ENCODE results near the gene FUT6. TPM values are rescaled to one million over a fixed set of nuclear protein-coding genes. Genes with fewer than 3 reads are reported as not detected.
"Not testable (repeated sequence)": the region's sequence is repeated elsewhere in the genome, so short reads cannot be mapped to it uniquely, and the experiment has no call there.

Gene FUT6, protein sequence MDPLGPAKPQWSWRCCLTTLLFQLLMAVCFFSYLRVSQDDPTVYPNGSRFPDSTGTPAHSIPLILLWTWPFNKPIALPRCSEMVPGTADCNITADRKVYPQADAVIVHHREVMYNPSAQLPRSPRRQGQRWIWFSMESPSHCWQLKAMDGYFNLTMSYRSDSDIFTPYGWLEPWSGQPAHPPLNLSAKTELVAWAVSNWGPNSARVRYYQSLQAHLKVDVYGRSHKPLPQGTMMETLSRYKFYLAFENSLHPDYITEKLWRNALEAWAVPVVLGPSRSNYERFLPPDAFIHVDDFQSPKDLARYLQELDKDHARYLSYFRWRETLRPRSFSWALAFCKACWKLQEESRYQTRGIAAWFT
- total RNA-seq, result not detected in 2 replicates

DNA sequence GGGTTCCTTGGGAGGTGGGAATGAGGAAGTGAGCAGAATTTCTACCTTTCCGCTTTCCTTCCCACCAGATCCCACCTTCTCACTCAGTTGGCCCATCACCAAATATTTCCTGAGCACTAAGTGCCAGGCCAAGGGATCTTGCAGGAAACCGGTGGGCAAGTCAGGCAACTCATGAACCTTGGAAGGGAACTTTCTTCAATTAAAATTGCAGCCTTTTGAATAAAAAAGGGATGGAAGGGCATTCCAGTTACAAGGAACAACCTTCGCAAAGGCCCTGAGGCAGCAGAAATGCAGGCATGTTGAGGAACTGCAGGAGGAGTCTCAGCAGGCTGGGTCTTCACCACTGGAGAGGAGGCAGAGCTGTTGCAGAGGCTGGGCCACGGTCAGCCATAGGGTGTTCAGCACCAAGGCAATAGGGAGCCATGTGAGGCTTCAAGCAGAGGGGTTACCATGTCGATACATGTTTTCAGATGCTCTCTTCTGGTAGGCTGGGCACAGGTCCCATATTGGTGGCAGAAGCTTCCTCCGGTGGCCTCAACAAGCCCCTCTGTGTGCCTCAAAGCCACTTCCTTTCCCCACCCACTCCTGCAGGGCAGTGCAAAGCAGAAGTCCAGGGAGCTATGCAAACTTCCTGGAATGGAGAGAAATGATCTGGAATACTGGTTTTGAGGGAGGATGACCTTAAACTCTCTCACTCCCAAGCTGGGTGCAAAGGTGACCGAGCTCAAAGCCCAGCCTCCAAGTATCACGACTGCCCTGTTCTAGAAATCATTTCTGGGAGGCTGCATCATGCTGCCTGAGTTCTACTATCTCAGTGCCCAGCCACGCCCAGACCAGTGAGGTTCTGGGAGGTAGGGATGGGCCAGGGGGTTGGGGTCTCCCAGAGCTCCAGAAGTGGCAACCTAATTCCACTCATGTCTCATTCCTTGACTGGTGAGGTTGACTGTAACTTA lies at the start of gene FUT6:
TSS of gene FUT6 (minus strand) at position 638 of the 953 bp plus-strand sequence. CDS start 7,135 bp downstream, outside the sequence.
- Mint-ChIP-seq H3K27me3 (ENCODE audit: insufficient read depth) (peaks cover 2% of the 10 kb centered on the region), H3K4me1 (ENCODE audit: low read depth) (peaks cover 7% of the 10 kb centered on the region), H3K4me3 (no peak within 1 kb of the TSS), H3K36me3 (ENCODE audit: low read depth) (no peaks in the 10 kb centered on the region), H3K9me3 (no peaks in the 10 kb centered on the region), H3K27ac (no peak within 1 kb of the TSS)
- no peak for DNase-seq (ENCODE audit: low spot score)
- intact Hi-C loops (cut with micrococcal nuclease), result no loop called here

DNA sequence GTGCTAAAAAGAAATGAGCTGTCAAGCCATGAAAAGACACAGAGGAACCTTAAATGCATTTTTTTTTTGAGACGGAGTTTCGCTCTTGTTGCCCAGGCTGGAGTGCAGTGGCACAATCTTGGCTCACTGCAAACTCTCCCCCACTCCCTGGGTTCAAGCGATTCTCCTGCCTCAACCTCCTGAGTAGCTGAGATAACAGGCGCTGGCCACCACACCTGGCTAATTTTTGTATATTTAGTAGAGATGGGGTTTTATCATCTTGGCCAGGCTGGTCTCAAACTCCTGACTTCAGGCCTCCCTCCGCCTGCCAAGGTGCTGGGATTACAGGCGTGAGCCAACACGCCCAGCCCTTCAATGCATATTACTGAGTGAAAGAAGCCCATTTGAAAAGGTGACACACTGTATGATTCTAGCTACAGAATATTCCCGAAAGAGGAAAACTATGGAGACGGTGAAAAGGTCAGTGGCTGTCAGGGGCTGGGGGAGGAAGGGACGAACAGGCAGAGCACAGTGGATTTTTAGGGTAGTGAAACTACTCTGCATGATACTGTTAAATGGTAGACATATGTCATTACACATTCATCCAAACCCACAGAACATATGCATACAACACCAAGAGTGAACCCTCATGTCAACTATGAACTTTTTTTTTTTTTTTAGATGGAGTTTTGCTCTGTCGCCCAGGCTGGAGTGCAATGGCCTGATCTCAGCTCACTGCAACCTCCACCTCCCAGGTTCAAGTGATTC lies 44.7 kb upstream of the FUT6 start:
- H3K27me3 Mint-ChIP-seq (ENCODE audit: insufficient read depth); H3K9me3 Mint-ChIP-seq; H3K27ac Mint-ChIP-seq; DNase-seq (ENCODE audit: low spot score); H3K4me3 Mint-ChIP-seq; intact Hi-C loops (cut with micrococcal nuclease); H3K4me1 Mint-ChIP-seq (ENCODE audit: low read depth); H3K36me3 Mint-ChIP-seq (ENCODE audit: low read depth): not testable (repeated sequence)

DNA sequence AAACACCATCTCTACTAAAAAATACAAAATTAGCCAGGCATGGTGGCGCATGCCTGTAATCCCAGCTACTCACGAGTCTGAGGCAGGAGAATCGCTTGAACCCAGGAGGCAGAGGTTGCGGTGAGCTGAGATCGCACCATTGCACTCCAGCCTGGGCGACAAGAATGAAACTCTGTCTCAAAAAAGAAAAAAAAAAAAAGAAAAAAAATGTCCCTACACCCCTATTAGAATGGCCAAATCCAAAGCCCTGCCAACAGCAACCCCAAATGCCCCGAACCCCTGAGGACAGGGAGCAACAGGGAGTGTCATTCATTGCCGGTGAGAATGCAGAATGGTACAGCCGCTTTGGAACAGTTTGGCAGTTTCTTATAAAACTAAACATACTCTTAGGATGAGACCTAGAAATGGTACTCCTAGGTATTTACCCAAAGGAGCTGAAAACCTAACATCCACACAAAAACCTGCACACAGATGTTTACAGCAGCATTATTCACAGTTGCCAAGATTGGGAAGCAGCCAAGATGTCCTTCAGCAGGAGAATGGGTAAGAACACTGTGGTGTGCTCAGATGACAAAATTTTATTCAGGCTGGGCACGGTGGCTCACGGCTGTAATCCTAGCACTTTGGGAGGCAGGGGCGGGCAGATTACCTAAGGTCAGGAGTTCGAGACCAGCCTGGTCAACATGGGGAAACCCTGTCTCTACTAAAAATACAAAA lies 43.8 kb upstream of the FUT6 start:
- H3K27ac Mint-ChIP-seq; H3K4me1 Mint-ChIP-seq (ENCODE audit: low read depth); intact Hi-C loops (cut with micrococcal nuclease); H3K27me3 Mint-ChIP-seq (ENCODE audit: insufficient read depth); H3K9me3 Mint-ChIP-seq; H3K4me3 Mint-ChIP-seq; H3K36me3 Mint-ChIP-seq (ENCODE audit: low read depth); DNase-seq (ENCODE audit: low spot score): not testable (repeated sequence)

DNA sequence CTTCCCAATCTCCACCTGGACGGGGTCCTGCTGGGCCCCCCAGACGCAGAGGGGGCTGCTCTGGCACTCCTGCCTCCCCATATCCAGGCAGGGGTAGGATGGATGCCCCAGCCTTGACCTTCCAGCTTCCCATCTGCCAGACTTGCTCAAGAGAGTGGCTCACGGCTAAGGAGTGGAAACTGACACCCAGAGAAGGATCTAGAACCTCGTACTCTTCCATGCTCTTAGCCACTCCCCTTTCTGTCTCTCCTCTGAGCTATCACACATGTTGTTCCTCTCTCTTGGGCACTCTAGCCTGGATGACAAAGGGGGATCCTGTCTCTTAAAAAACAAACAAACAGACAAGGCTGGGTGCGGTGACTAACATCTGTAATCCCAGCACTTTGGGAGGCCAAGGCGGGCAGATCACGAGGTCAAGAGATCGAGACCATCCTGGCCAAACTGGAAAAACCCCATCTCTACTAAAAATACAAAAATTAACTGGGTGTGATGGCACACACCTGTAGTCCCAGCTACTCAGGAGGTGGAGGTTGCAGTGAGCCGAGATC lies 43.0 kb upstream of the FUT6 start:
- Mint-ChIP-seq H3K27ac (no peak overlapping the region), H3K4me1 (ENCODE audit: low read depth) (no peaks in the 10 kb centered on the region), H3K27me3 (ENCODE audit: insufficient read depth) (peaks cover 3% of the 10 kb centered on the region), H3K4me3 (no peak overlapping the region), H3K9me3 (no peaks in the 10 kb centered on the region), H3K36me3 (ENCODE audit: low read depth) (no peaks in the 10 kb centered on the region)
- DNase-seq (ENCODE audit: low spot score), result no peak
- intact Hi-C loops (cut with micrococcal nuclease), result no loop called here

DNA sequence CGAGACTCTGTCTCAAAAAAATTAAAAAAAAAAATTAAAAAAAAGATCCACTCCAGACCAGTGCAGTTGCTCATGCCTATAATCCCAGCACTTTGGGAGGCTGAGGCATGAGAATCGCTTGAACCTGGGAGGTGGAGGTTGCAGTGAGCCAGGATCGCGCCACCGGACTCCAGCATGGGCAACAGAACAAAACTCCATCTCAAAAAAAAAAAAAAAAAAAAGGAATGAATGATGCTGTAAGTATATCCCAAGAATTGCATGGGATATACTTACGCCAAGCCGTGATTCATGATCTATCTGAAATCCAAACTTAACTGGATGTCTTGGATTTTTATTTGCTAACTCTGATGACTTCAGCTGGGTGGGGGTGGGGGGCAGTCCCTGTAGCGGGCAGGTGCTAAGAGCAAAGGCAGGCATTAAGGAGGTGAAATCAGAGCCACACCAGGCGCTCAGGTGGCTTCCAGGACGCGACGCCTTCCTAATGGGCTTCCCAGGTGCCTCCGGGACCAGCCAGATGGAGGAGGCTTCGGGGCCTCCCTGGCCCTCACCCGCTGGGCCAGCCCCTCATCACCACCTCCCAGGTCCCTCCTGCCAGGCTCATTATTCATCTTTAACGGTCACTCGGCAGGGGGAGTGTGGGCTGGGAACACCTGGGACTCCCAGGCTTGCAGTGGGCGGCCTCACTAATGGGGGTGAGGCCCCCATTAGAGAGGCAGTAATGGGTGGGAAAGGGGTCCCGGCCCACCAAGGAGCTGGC lies 42.2 kb upstream of the FUT6 start:
- no peaks in the 10 kb centered on the region for H3K4me1 Mint-ChIP-seq (ENCODE audit: low read depth)
- intact Hi-C loops (cut with micrococcal nuclease), result no loop called here
- no peak for DNase-seq (ENCODE audit: low spot score)
- H3K27me3 Mint-ChIP-seq (ENCODE audit: insufficient read depth), result peaks cover 3% of the 10 kb centered on the region
- no peak overlapping the region for H3K27ac Mint-ChIP-seq
- H3K4me3 Mint-ChIP-seq, result no peak overlapping the region
- no peaks in the 10 kb centered on the region for H3K36me3 Mint-ChIP-seq (ENCODE audit: low read depth)
- H3K9me3 Mint-ChIP-seq, result no peaks in the 10 kb centered on the region

DNA sequence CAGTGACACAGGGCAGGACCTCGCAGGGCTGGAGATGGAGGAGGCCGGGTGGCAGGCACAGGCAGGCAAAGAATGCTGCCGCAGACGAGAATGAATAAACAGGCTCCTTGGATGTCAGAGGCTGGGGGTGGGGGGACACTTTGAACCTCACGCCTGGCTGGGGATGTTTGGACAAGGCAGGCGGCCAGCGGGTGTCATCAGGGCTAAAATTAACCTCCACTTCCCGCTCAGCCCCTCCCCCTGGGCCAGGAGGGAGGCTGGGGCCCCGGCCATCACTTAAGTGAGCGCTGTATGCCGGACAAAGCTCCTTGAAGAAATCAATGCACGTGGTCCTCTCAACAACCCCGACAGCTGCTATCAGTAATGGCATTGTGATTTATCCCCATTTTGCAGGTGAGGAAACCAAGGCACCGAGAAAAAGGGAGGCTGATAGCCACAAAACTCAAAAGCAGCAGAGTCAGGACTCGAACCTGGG lies 41.1 kb upstream of the FUT6 start:
- Mint-ChIP-seq H3K27me3 (ENCODE audit: insufficient read depth) (peaks cover 3% of the 10 kb centered on the region), H3K4me3 (no peak overlapping the region), H3K27ac (no peak overlapping the region), H3K4me1 (ENCODE audit: low read depth) (no peaks in the 10 kb centered on the region), H3K9me3 (no peaks in the 10 kb centered on the region), H3K36me3 (ENCODE audit: low read depth) (no peaks in the 10 kb centered on the region)
- intact Hi-C loops (cut with micrococcal nuclease), result no loop called here
- DNase-seq (ENCODE audit: low spot score), result no peak

DNA sequence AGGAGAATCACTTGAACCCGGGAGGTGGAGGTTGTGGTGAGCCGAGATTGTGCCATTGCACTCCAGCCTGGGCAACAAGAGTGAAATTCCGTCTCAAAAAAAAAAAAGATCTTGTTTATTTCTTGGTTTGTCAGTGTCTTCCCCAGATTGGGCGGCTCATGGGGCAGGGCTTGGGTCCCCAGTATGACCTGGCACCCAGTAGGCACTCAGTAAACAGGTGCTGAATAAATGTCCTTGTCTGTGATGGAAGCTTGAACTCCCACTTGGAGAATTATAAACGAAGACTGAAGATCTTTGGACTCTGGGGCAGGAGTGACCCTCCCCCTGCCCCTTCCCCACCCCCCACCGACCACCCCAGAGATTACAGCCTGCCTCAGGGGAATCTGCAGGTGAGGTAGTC lies 40.7 kb upstream of the FUT6 start:
- H3K27me3 Mint-ChIP-seq (ENCODE audit: insufficient read depth), result peaks cover 3% of the 10 kb centered on the region
- no peaks in the 10 kb centered on the region for H3K4me1 Mint-ChIP-seq (ENCODE audit: low read depth)
- H3K9me3 Mint-ChIP-seq, result no peaks in the 10 kb centered on the region
- intact Hi-C loops (cut with micrococcal nuclease), result no loop called here
- H3K36me3 Mint-ChIP-seq (ENCODE audit: low read depth), result no peaks in the 10 kb centered on the region
- H3K4me3 Mint-ChIP-seq, result no peak overlapping the region
- H3K27ac Mint-ChIP-seq, result no peak overlapping the region
- DNase-seq (ENCODE audit: low spot score), result no peak

DNA sequence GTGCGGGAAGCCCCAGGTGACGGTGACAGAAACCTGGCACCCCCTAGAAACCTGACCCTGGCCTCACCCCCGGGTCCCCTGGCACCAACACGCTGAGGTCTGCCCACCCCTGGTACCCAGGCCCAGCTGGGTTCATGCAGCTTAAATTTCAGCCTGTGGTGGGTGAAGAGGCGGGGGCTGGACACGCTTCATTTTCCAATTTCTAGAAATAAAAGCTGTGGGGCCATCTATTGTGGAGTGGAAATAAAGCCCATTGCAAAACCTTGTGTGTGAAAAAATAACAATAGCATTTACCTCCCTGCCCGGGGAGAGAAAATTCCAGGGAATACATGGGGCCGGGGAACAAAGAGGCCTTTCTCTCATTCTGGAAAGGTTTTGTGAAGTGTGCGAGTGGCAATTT lies 38.4 kb upstream of the FUT6 start:
- H3K9me3 Mint-ChIP-seq, result no peaks in the 10 kb centered on the region
- H3K4me1 Mint-ChIP-seq (ENCODE audit: low read depth), result no peaks in the 10 kb centered on the region

DNA sequence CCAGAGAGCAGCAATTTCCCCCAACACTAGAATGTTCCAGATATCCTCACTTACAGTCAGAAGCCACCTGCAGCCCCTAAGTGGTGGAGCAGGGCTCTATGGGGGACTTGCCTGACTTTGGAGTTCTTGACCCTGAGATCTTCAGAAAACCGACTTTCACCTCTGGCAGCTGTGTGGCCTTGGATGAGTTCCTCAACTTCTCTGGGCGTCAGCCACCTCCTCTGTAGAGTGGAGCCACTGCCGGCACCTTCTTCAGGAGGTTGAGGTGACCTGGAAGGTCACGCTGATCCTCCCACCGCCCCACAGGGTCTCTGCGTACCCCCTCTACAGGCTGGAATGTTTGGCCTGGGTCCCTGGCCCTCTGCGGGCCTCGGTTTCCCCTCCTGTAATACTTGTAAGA lies 37.9 kb upstream of the FUT6 start:
- H3K27ac Mint-ChIP-seq, result no peak overlapping the region
- H3K36me3 Mint-ChIP-seq (ENCODE audit: low read depth), result no peaks in the 10 kb centered on the region
- H3K4me3 Mint-ChIP-seq, result no peak overlapping the region
- H3K4me1 Mint-ChIP-seq (ENCODE audit: low read depth), result no peaks in the 10 kb centered on the region
- no peaks in the 10 kb centered on the region for H3K27me3 Mint-ChIP-seq (ENCODE audit: insufficient read depth)
- H3K9me3 Mint-ChIP-seq, result no peaks in the 10 kb centered on the region
- intact Hi-C loops (cut with micrococcal nuclease), result no loop called here
- no peak for DNase-seq (ENCODE audit: low spot score)

More for the DNA sequence above, 38.4 kb upstream of the FUT6 start:
- no peak overlapping the region for H3K27ac Mint-ChIP-seq
- intact Hi-C loops (cut with micrococcal nuclease), result no loop called here
- DNase-seq (ENCODE audit: low spot score), result no peak
- H3K36me3 Mint-ChIP-seq (ENCODE audit: low read depth), result no peaks in the 10 kb centered on the region
- H3K27me3 Mint-ChIP-seq (ENCODE audit: insufficient read depth), result no peaks in the 10 kb centered on the region
- H3K4me3 Mint-ChIP-seq, result no peak overlapping the region

DNA sequence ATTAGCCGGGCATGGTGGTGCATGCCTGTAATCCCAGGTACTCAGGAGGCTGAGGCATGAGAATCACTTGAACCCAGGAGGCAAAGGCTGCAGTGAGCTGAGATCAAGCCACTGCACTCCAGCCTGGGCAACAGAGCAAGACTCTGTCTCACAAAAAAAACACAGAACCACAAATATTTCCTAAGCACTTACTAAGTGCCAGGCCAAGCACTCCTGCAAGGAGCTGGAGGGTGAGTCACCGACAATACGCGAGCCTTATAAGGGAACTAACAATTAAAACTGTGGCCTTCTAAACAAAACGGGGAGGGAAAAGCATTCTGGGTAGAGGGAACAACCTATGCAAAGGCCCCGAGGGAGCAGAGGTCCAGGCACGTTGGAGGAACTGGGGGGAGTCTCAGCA lies 35.0 kb upstream of the FUT6 start:
- H3K4me1 Mint-ChIP-seq (ENCODE audit: low read depth); H3K27ac Mint-ChIP-seq; H3K4me3 Mint-ChIP-seq; intact Hi-C loops (cut with micrococcal nuclease); DNase-seq (ENCODE audit: low spot score); H3K27me3 Mint-ChIP-seq (ENCODE audit: insufficient read depth); H3K36me3 Mint-ChIP-seq (ENCODE audit: low read depth); H3K9me3 Mint-ChIP-seq: not testable (repeated sequence)

DNA sequence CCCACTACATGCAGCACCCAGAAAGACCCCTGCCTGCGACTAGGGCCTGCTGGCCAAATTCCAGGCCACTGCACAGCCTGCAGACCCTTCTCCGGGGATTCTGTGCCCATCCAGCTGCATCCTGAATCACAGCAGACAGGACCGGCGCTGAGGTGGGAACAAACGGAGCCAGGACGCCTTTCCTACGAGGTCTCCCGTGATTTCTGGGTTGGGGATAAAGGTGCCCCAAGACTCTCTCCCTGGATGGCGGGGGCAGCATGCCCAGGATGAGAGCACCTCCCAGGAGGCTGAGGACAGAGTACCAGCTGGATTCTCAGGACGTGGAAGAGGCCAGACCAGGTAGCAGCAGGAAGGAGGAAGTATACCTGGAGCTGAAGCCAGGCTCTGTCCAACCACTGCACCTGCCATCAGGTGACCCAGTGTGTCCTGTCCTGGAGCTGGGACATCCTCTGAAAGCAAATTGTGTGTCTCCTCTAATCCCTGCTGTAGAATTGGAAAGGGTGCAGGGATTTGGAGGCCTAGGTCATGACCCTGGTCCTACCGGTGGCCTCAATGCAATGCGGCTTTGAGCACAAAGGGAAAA lies 34.2 kb upstream of the FUT6 start:
- no peak overlapping the region for H3K4me3 Mint-ChIP-seq
- no peak for DNase-seq (ENCODE audit: low spot score)
- intact Hi-C loops (cut with micrococcal nuclease), result no loop called here
- no peaks in the 10 kb centered on the region for H3K27me3 Mint-ChIP-seq (ENCODE audit: insufficient read depth)
- no peaks in the 10 kb centered on the region for H3K4me1 Mint-ChIP-seq (ENCODE audit: low read depth)
- no peaks in the 10 kb centered on the region for H3K36me3 Mint-ChIP-seq (ENCODE audit: low read depth)
- H3K27ac Mint-ChIP-seq, result no peak overlapping the region
- no peaks in the 10 kb centered on the region for H3K9me3 Mint-ChIP-seq

Measured in activated T-helper 1 cell treated with anti-CD3 and anti-CD28 coated beads, Interleukin-12 subunit alpha, Interleukin-12 subunit beta, Interleukin-2, Interleukin-4 antibody, amounts not matched to agents 30 ng/mL and 10 ng/mL and 1 ng/mL, durations not matched to agents 14 hours and 24 hours and 36 hours (primary cell).